ENCODE measurements around the gene GAS7. TPM values are rescaled to one million over a fixed set of nuclear protein-coding genes. Genes with fewer than 3 reads are reported as not detected.

GAS7 gene
- total and polyA plus RNA-seq, 10 of the 15 experiments (the other 5 are each of a cell fraction or from before 2014, with no cell fraction given) = 2.3 to 53.4 (median 24.0) TPM

- no peak for TF ChIP-seq ZNF687 (IDR thresholded peaks at IDR 0.05)
- TF ChIP-seq RELA (IDR thresholded peaks at IDR 0.05; ENCODE audit: borderline replicate concordance, partially characterized antibody) = no peak
- no peak for TF ChIP-seq NFIC (IDR thresholded peaks at IDR 0.05; ENCODE audit: low read depth, low read length)
- no peak for TF ChIP-seq MYB (IDR thresholded peaks at IDR 0.05; ENCODE audit: borderline replicate concordance, low read depth, low read length)
- no peak for TF ChIP-seq ZNF592 (IDR thresholded peaks at IDR 0.05)
- TF ChIP-seq MTA3 (IDR thresholded peaks at IDR 0.05; ENCODE audit: borderline replicate concordance, low read length) = no peak
- TF ChIP-seq PKNOX1 (IDR thresholded peaks at IDR 0.05) = no peak
These were observed 41.8 kb downstream of the GAS7 start (continued) for GRCh38 chr17:10156599-10156947.
